Liver (tissue), 9 donors: ENCODE data around the gene CALML5. TPM values are rescaled to one million over a fixed set of nuclear protein-coding genes. Genes with fewer than 3 reads are reported as not detected.

Experiments
- DNase-seq: peaks from one replicate; pipeline ENCODE4 v3.0.0-alpha.2; 2017; ENCODE audit warnings: low spot score
- H3K27ac ChIP-seq, 2 donors: one replicate each; pipeline ENCODE4 v1.7.0; 2013; ENCODE audit warnings: inconsistent platforms in 2 of 2, low read length in 2 of 2, control low read depth in 1 of 2, low read depth in 1 of 2, mild to moderate bottlenecking in 1 of 2
- H3K27me3 ChIP-seq, 4 donors: one replicate each; pipeline versions ENCODE4 v1.6.1 to v1.7.0; 2013; ENCODE audit warnings: low read length in 3 of 4, inconsistent platforms in 1 of 4, mild to moderate bottlenecking in 1 of 4, moderate library complexity in 1 of 4; ENCODE audit not compliant: control insufficient read depth in 4 of 4, insufficient read depth in 4 of 4
- H3K36me3 ChIP-seq, 4 donors: one replicate each; pipeline versions ENCODE4 v1.6.1 to v1.7.0; 2013; ENCODE audit warnings: low read length in 3 of 4, mild to moderate bottlenecking in 3 of 4, low read depth in 1 of 4, moderate library complexity in 1 of 4; ENCODE audit not compliant: control insufficient read depth in 4 of 4, insufficient read depth in 3 of 4
- H3K4me1 ChIP-seq, 4 donors: one replicate each; pipeline versions ENCODE4 v1.6.1 to v1.7.0; 2013; ENCODE audit warnings: low read length in 3 of 4, mild to moderate bottlenecking in 3 of 4, moderate library complexity in 1 of 4; ENCODE audit not compliant: control insufficient read depth in 4 of 4, insufficient read depth in 4 of 4
- H3K4me3 ChIP-seq, 3 donors: one replicate each; pipeline versions ENCODE4 v1.6.1 to v1.7.0; 2013; ENCODE audit warnings: low read length in 3 of 3, control low read depth in 1 of 3, low read depth in 1 of 3, mild to moderate bottlenecking in 1 of 3
- H3K9ac ChIP-seq, 2 donors: one replicate each; pipeline ENCODE4 v1.7.0; 2013; ENCODE audit warnings: low read length in 2 of 2, mild to moderate bottlenecking in 2 of 2, moderate library complexity in 2 of 2, control low read depth in 1 of 2, low read depth in 1 of 2
- H3K9me3 ChIP-seq, 4 donors: one replicate each; pipeline versions ENCODE4 v1.6.1 to v1.7.0; 2013; ENCODE audit warnings: low read length in 3 of 4; ENCODE audit not compliant: control insufficient read depth in 4 of 4
- HNF4A ChIP-seq, 2 donors: conservative IDR thresholded peaks; 2 replicates each; pipeline ENCODE4 v1.6.1; 2016; ENCODE audit warnings: antibody characterized with exemption in 2 of 2, mild to moderate bottlenecking in 2 of 2
- HNF4G ChIP-seq: IDR thresholded peaks from 2 replicates; pipeline ENCODE4 v1.6.1; 2016; ENCODE audit warnings: antibody characterized with exemption
- JUND ChIP-seq, 2 donors: IDR thresholded peaks; 2 replicates each; pipeline ENCODE4 v1.6.1; 2016; ENCODE audit warnings: antibody characterized with exemption in 2 of 2
- RAD21 ChIP-seq, 2 donors: IDR thresholded peaks; 2 replicates each; pipeline ENCODE4 v1.6.1; 2016; ENCODE audit warnings: antibody characterized with exemption in 2 of 2, mild to moderate bottlenecking in 2 of 2
- RXRA ChIP-seq, 2 donors: IDR thresholded peaks; 2 replicates each; pipeline ENCODE4 v1.6.1; 2017 to 2018; ENCODE audit warnings: antibody characterized with exemption in 2 of 2, mild to moderate bottlenecking in 1 of 2
- SP1 ChIP-seq: IDR thresholded peaks from 2 replicates; pipeline ENCODE4 v1.6.1; 2018; ENCODE audit warnings: antibody characterized with exemption, mild to moderate bottlenecking
- TAF1 ChIP-seq: conservative IDR thresholded peaks from 2 replicates; pipeline ENCODE4 v1.6.1; 2016; ENCODE audit warnings: antibody characterized with exemption, mild to moderate bottlenecking
- YY1 ChIP-seq: IDR thresholded peaks from 2 replicates; pipeline ENCODE4 v1.6.1; 2016; ENCODE audit warnings: antibody characterized with exemption, mild to moderate bottlenecking
- WGBS: extraction: QIAGEN DNeasy Blood & Tissue Kit; methylation state at CpG from one replicate; pipeline ENCODE4 v1.1.7; 2013; 5-methylcytosine and 5-hydroxymethylcytosine counted together
- polyA plus RNA-seq, 2 donors: library from polyadenylated mRNA; stranded (reverse) in 1 of 2; unstranded in 1 of 2; fragments of 200-250 nt in 1 of 2; fragments of >200 nt in 1 of 2; fragmentation: Nextera tagmentation in 1 of 2; extraction: Ambion mirVana in 1 of 2; gene quantifications; one replicate each; pipeline versions ENCODE4 v1.2.1 to v1.2.3, GENCODE V29; 2013 to 2015
- total RNA-seq, 2 donors: library from RNA; depleted of rRNA; stranded (reverse); fragments of >200 nt; gene quantifications; one replicate each; pipeline ENCODE4 v1.2.3, GENCODE V29; 2014
- TF ChIP-seq, protein P1 (sequence below): IDR thresholded peaks from 2 replicates; pipeline ENCODE4 v1.6.1; 2016; ENCODE audit warnings: antibody characterized with exemption
- donor health status: healthy.
- donor health status: healthy.
- donor health status: healthy.
- donor health status: healthy.
- donor health status: healthy.

The CALML5 gene
- total and polyA plus RNA-seq, 4 donors, result not detected

DNA sequence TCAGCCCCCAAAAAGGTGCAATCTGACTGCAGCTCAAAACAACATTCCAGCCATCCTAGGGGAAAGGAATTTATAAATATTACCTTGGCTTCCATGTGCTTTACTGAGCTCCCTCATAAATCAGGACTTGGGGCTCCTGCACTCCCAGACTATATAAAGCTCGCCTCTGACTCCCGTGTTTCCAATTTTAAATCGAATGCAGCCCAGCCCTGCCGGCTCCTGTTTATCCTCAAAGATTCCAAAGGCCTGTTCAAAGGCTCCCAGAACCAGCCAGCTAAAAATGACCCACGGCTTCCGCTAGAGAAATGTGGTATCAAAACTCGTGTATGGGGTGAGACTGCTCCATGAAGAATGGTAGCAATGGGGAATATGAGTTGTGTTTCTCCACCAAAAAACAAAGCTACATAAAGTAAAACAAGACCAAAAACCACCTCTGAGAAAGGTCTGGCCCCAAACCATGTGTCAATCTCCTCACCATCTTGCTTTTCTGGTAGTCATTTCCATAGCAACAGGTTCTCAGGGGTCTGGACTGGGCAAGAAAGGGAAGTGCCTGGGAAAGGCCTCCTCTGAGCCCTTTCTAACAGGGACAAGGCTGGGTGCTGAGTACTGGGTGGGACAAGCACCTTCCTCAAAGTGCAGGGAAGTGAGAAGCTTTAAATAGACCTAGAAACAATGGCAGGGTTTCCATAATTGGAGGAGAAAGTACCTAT is 30.5 kb upstream of the CALML5 start:
- no peaks in the 10 kb centered on the region for H3K9me3 ChIP-seq
- H3K27me3 ChIP-seq, result no peaks in the 10 kb centered on the region
- no peaks in the 10 kb centered on the region for H3K36me3 ChIP-seq
- 35% methylated on average over 7 of the region's 7 CpGs for WGBS
- H3K9ac ChIP-seq, result no peak overlapping the region
- H3K4me1 ChIP-seq, result peaks cover 12 to 39% (median 31%) of the 10 kb centered on the region in 4 donors
- peak in 1 of 2 donors; percentile 63 for TF ChIP-seq RXRA (IDR thresholded peaks at IDR 0.05)
- peak; percentile 11 to 50 for TF ChIP-seq HNF4A (conservative IDR thresholded peaks at IDR 0.05)
- no peak for TF ChIP-seq YY1
- TF ChIP-seq SP1, result peak; percentile 37
- TF ChIP-seq TAF1, result no peak
- peak; percentile 11 for TF ChIP-seq HNF4G
- no peak for DNase-seq
- peak overlapping the region; percentile 10 to 77 for H3K27ac ChIP-seq
- no peak overlapping the region for H3K4me3 ChIP-seq

DNA sequence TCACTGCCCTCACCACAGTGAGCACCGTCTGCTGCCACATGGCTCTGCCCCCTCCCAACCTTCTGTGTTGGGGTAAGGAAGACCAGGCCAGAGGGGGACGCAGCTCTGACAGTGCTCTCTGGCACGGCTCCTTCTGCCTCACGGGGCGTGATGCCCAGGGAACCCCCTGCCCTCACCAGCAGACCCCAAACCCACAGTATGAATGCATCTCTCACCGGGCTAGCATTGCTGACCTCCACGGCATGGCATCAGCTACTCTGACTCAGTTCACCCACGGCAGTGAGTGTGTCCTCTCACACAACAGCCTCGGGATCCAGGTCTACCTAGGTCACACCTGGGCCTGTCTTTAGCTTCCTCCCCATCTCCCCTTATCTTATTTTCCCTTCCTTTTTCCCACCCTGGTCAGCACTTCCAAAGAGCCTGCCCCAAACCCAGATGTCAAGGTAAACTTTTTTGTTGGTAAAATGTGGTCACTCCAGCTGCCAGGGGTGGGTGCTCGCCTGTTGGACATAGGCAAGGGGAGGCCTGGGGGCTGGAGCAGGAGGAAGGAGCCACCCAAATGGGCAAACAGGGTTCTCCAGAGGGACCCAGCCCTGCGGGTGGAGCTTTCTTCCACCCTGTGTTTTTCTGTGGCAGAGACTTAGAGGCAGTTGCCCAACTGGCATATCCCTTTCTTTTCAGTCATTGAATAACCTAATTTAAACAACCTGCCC is 29.8 kb upstream of the CALML5 start:
- peak; percentile 29 for TF ChIP-seq YY1
- TF ChIP-seq JUND (IDR thresholded peaks at IDR 0.05), result no peak
- TF ChIP-seq SP1, result no peak
- peak; percentile 33 to 41 for TF ChIP-seq RAD21 (IDR thresholded peaks at IDR 0.05)
- no peak for DNase-seq

GRCh38 chr10:5527332-5528200 is 28.2 kb upstream of the CALML5 start:
- Histone ChIP-seq H3K4me3 (no peak overlapping the region), H3K36me3 (no peaks in the 10 kb centered on the region), H3K27me3 (no peaks in the 10 kb centered on the region), H3K9me3 (no peaks in the 10 kb centered on the region), H3K4me1 (peaks cover 12 to 37% (median 25%) of the 10 kb centered on the region in 4 donors), H3K27ac (peak overlapping the region; percentile 36 to 40), H3K9ac (no peak overlapping the region)
- DNase-seq, result no peak
- TF ChIP-seq YY1 (peak; percentile 8), HNF4A (conservative IDR thresholded peaks at IDR 0.05) (peak in 1 of 2 donors; percentile 47), TAF1 (no peak), RXRA (IDR thresholded peaks at IDR 0.05) (peak in 1 of 2 donors; percentile 40)
- TF ChIP-seq, protein P1, sequence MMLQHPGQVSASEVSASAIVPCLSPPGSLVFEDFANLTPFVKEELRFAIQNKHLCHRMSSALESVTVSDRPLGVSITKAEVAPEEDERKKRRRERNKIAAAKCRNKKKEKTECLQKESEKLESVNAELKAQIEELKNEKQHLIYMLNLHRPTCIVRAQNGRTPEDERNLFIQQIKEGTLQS, result no peak
- WGBS, result 57% methylated on average over 10 of the region's 10 CpGs

More for the DNA sequence above, 29.8 kb upstream of the CALML5 start:
- 69% methylated on average over 11 of the region's 11 CpGs for WGBS
- Histone ChIP-seq H3K27ac (peak overlapping the region; percentile 48 to 77), H3K9me3 (no peaks in the 10 kb centered on the region), H3K4me3 (no peak overlapping the region), H3K36me3 (no peaks in the 10 kb centered on the region), H3K9ac (no peak overlapping the region), H3K27me3 (no peaks in the 10 kb centered on the region), H3K4me1 (peaks cover 12 to 37% (median 25%) of the 10 kb centered on the region in 4 donors)
